ENCODE measurements around the gene SLC25A42. TPM values are rescaled to one million over a fixed set of nuclear protein-coding genes. Genes with fewer than 3 reads are reported as not detected.

The SLC25A42 gene
- total and polyA plus RNA-seq, 2 of the 13 experiments (the other 11 are each of a cell fraction or from before 2014, with no cell fraction given): 12.8 to 18.3 TPM

DNA sequence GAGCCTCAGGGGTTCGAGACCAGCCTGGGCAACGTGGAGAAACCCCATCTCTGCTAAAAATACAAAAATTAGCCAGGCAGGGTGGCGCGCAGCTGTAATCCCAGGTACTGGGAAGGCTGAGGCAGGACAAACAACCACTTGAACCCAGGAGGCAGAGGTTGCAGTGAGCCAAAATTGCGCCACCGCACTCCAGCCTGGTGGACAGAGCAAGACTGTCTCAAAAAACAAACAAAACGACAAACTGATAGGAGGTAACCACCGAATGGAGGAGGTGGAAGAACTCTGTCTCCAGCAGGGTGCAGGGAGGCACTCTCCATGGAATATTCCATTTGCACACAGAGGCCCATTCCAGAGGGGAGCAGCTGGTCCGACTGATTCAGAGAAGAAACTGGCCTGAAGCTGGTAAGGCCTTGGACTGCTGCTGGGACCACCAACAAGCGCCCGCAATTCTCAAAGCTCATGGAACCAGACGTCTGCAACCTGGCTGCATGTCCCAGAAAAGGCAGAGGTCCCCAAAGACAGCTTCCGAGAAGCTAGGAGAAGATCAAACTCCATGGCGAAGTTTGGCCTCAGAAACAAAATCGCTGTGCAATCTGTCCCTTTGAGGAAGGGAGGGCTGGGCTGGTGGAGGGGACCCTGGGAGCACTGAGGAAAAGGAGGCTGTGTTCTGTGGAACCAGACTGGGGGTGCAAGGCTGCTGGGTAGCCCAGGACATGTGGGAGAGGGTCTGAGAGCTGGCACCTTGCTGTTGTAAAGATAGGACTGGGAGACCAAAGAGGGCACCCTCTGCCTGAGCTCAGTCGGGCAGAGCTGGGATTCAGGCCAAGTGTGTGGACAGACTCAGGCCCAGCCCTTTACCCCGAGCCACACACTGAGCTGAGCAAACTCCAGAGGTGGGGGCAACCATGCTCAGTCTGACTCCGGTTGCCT is 35.2 kb downstream of the SLC25A42 start (continued):
- TF ChIP-seq, protein P1, sequence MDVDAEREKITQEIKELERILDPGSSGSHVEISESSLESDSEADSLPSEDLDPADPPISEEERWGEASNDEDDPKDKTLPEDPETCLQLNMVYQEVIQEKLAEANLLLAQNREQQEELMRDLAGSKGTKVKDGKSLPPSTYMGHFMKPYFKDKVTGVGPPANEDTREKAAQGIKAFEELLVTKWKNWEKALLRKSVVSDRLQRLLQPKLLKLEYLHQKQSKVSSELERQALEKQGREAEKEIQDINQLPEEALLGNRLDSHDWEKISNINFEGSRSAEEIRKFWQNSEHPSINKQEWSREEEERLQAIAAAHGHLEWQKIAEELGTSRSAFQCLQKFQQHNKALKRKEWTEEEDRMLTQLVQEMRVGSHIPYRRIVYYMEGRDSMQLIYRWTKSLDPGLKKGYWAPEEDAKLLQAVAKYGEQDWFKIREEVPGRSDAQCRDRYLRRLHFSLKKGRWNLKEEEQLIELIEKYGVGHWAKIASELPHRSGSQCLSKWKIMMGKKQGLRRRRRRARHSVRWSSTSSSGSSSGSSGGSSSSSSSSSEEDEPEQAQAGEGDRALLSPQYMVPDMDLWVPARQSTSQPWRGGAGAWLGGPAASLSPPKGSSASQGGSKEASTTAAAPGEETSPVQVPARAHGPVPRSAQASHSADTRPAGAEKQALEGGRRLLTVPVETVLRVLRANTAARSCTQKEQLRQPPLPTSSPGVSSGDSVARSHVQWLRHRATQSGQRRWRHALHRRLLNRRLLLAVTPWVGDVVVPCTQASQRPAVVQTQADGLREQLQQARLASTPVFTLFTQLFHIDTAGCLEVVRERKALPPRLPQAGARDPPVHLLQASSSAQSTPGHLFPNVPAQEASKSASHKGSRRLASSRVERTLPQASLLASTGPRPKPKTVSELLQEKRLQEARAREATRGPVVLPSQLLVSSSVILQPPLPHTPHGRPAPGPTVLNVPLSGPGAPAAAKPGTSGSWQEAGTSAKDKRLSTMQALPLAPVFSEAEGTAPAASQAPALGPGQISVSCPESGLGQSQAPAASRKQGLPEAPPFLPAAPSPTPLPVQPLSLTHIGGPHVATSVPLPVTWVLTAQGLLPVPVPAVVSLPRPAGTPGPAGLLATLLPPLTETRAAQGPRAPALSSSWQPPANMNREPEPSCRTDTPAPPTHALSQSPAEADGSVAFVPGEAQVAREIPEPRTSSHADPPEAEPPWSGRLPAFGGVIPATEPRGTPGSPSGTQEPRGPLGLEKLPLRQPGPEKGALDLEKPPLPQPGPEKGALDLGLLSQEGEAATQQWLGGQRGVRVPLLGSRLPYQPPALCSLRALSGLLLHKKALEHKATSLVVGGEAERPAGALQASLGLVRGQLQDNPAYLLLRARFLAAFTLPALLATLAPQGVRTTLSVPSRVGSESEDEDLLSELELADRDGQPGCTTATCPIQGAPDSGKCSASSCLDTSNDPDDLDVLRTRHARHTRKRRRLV (CRISPR knock-in tag; IDR thresholded peaks at IDR 0.05): peak; percentile 61; the same call in 1 of the 2 replicates
- TF ChIP-seq ZNF713 (CRISPR knock-in tag; IDR thresholded peaks at IDR 0.05) (no peak), ZNF138 (CRISPR knock-in tag; IDR thresholded peaks at IDR 0.05; ENCODE audit: low read depth) (no peak), NRL (CRISPR knock-in tag; IDR thresholded peaks at IDR 0.05; ENCODE audit: borderline replicate concordance) (no peak), ZFP36L1 (CRISPR knock-in tag; IDR thresholded peaks at IDR 0.05) (no peak), SAP130 (CRISPR knock-in tag; IDR thresholded peaks at IDR 0.05; ENCODE audit: low read depth) (peak; percentile 72), MBD4 (IDR thresholded peaks at IDR 0.05; ENCODE audit: borderline replicate concordance, low read length) (no peak), JUN (CRISPR knock-in tag; IDR thresholded peaks at IDR 0.05) (peak; percentile 43; the same call in 1 of the 2 replicates), FOXJ3 (CRISPR knock-in tag; IDR thresholded peaks at IDR 0.05; ENCODE audit: borderline replicate concordance) (peak; percentile 72; the same call in 1 of the 2 replicates), ZNF737 (CRISPR knock-in tag; IDR thresholded peaks at IDR 0.05; ENCODE audit: borderline replicate concordance) (no peak), FOXA1 (IDR thresholded peaks at IDR 0.05) (no peak), FOXA1 (CRISPR knock-in tag; IDR thresholded peaks at IDR 0.05) (peak; percentile 78), ZSCAN21 (CRISPR knock-in tag; IDR thresholded peaks at IDR 0.05; ENCODE audit: borderline replicate concordance) (no peak)
- TF ChIP-seq, protein P2, sequence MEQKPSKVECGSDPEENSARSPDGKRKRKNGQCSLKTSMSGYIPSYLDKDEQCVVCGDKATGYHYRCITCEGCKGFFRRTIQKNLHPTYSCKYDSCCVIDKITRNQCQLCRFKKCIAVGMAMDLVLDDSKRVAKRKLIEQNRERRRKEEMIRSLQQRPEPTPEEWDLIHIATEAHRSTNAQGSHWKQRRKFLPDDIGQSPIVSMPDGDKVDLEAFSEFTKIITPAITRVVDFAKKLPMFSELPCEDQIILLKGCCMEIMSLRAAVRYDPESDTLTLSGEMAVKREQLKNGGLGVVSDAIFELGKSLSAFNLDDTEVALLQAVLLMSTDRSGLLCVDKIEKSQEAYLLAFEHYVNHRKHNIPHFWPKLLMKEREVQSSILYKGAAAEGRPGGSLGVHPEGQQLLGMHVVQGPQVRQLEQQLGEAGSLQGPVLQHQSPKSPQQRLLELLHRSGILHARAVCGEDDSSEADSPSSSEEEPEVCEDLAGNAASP (CRISPR knock-in tag; IDR thresholded peaks at IDR 0.05; ENCODE audit: borderline replicate concordance): peak; percentile 86
- TF ChIP-seq, protein P3, sequence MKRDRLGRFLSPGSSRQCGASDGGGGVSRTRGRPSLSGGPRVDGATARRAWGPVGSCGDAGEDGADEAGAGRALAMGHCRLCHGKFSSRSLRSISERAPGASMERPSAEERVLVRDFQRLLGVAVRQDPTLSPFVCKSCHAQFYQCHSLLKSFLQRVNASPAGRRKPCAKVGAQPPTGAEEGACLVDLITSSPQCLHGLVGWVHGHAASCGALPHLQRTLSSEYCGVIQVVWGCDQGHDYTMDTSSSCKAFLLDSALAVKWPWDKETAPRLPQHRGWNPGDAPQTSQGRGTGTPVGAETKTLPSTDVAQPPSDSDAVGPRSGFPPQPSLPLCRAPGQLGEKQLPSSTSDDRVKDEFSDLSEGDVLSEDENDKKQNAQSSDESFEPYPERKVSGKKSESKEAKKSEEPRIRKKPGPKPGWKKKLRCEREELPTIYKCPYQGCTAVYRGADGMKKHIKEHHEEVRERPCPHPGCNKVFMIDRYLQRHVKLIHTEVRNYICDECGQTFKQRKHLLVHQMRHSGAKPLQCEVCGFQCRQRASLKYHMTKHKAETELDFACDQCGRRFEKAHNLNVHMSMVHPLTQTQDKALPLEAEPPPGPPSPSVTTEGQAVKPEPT (CRISPR knock-in tag; IDR thresholded peaks at IDR 0.05; ENCODE audit: low read depth): no peak
- TF ChIP-seq, protein P4, sequence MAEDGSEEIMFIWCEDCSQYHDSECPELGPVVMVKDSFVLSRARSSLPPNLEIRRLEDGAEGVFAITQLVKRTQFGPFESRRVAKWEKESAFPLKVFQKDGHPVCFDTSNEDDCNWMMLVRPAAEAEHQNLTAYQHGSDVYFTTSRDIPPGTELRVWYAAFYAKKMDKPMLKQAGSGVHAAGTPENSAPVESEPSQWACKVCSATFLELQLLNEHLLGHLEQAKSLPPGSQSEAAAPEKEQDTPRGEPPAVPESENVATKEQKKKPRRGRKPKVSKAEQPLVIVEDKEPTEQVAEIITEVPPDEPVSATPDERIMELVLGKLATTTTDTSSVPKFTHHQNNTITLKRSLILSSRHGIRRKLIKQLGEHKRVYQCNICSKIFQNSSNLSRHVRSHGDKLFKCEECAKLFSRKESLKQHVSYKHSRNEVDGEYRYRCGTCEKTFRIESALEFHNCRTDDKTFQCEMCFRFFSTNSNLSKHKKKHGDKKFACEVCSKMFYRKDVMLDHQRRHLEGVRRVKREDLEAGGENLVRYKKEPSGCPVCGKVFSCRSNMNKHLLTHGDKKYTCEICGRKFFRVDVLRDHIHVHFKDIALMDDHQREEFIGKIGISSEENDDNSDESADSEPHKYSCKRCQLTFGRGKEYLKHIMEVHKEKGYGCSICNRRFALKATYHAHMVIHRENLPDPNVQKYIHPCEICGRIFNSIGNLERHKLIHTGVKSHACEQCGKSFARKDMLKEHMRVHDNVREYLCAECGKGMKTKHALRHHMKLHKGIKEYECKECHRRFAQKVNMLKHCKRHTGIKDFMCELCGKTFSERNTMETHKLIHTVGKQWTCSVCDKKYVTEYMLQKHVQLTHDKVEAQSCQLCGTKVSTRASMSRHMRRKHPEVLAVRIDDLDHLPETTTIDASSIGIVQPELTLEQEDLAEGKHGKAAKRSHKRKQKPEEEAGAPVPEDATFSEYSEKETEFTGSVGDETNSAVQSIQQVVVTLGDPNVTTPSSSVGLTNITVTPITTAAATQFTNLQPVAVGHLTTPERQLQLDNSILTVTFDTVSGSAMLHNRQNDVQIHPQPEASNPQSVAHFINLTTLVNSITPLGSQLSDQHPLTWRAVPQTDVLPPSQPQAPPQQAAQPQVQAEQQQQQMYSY (CRISPR knock-in tag; IDR thresholded peaks at IDR 0.05): no peak

All from HepG2 (cell line).